ENCODE results near the gene VAMP2. TPM values are rescaled to one million over a fixed set of nuclear protein-coding genes. Genes with fewer than 3 reads are reported as not detected.
A peak's percentile ranks its signal among the peaks of the same experiment; 100 is the strongest.
"Not testable (repeated sequence)": the region's sequence is repeated elsewhere in the genome, so short reads cannot be mapped to it uniquely, and the experiment has no call there.

Gene VAMP2
- total RNA-seq, 1 donor from 2014 or later = 28.0 TPM

GRCh38 chr17:8173056-8173870 is 10.5 kb upstream of the VAMP2 start:
- FAIRE-seq (no peak), DNase-seq (ENCODE audit: low read depth) (peak; percentile 99)
- H3K9me3 ChIP-seq (ENCODE audit: insufficient read depth, low read depth, low read length) = no peaks in the 10 kb centered on the region
- H4K20me1 ChIP-seq (ENCODE audit: insufficient read depth, low read length) = no peaks in the 10 kb centered on the region
- H3K27me3 ChIP-seq (ENCODE audit: insufficient read depth, low read length) = no peaks in the 10 kb centered on the region
- peak overlapping the region; percentile 86 for H3K4me2 ChIP-seq (ENCODE audit: low read length)
- no peaks in the 10 kb centered on the region for H3K9me3 Mint-ChIP-seq (ENCODE audit: unreplicated experiment)
- H3K79me2 ChIP-seq (ENCODE audit: insufficient read depth, low read length) = peaks cover 13% of the 10 kb centered on the region
- H3K4me1 Mint-ChIP-seq (ENCODE audit: low read depth, unreplicated experiment) = peaks cover 17% of the 10 kb centered on the region
- H3K4me3 Mint-ChIP-seq (ENCODE audit: unreplicated experiment) = peak overlapping the region; percentile 89
- H3K27ac Mint-ChIP-seq (ENCODE audit: unreplicated experiment) = peak overlapping the region; percentile 100
- H3K4me1 ChIP-seq (ENCODE audit: insufficient read depth, low read length) = peaks cover 26% of the 10 kb centered on the region
- no peaks in the 10 kb centered on the region for H3K36me3 ChIP-seq (ENCODE audit: insufficient read depth, low read length)
- TF ChIP-seq CTCF (IDR thresholded peaks at IDR 0.05; ENCODE audit: insufficient read depth, low read depth, low read length) (no peak), EZH2 (IDR thresholded peaks at IDR 0.05; ENCODE audit: insufficient read depth, low read length) (no peak)
- no peaks in the 10 kb centered on the region for H3K27me3 Mint-ChIP-seq (ENCODE audit: low read depth, unreplicated experiment)
- peak overlapping the region; percentile 81 for H2AFZ ChIP-seq (ENCODE audit: low read depth, low read length)
- H3K4me3 ChIP-seq (ENCODE audit: insufficient read depth, low read depth, low read length) = peak overlapping the region; percentile 52
- peak overlapping the region; percentile 88 for H3K9ac ChIP-seq (ENCODE audit: low read length)
- H3K27ac ChIP-seq (ENCODE audit: low read depth, low read length) = peak overlapping the region; percentile 99
- no peaks in the 10 kb centered on the region for H3K36me3 Mint-ChIP-seq (ENCODE audit: low read depth, unreplicated experiment)

- H3K4me3 Mint-ChIP-seq (ENCODE audit: unreplicated experiment); H3K9me3 Mint-ChIP-seq (ENCODE audit: unreplicated experiment); H3K27me3 ChIP-seq (ENCODE audit: insufficient read depth, low read length); H3K27ac Mint-ChIP-seq (ENCODE audit: unreplicated experiment); H4K20me1 ChIP-seq (ENCODE audit: insufficient read depth, low read length); H3K9me3 ChIP-seq (ENCODE audit: insufficient read depth, low read depth, low read length); H3K4me3 ChIP-seq (ENCODE audit: insufficient read depth, low read depth, low read length); H3K9ac ChIP-seq (ENCODE audit: low read length); H3K36me3 ChIP-seq (ENCODE audit: insufficient read depth, low read length); H3K4me2 ChIP-seq (ENCODE audit: low read length); H3K27ac ChIP-seq (ENCODE audit: low read depth, low read length); H2AFZ ChIP-seq (ENCODE audit: low read depth, low read length); H3K36me3 Mint-ChIP-seq (ENCODE audit: low read depth, unreplicated experiment); H3K79me2 ChIP-seq (ENCODE audit: insufficient read depth, low read length); H3K4me1 Mint-ChIP-seq (ENCODE audit: low read depth, unreplicated experiment); DNase-seq (ENCODE audit: low read depth); H3K27me3 Mint-ChIP-seq (ENCODE audit: low read depth, unreplicated experiment); FAIRE-seq: not testable (repeated sequence)
- peaks cover 10% of the 10 kb centered on the region for H3K4me1 ChIP-seq (ENCODE audit: insufficient read depth, low read length)
Observed at GRCh38 chr17:8170186-8170585, 7.4 kb upstream of the VAMP2 start.

GRCh38 chr17:8167526-8167925 is 4.8 kb upstream of the VAMP2 start:
- Mint-ChIP-seq H3K36me3 (ENCODE audit: low read depth, unreplicated experiment) (no peaks in the 10 kb centered on the region), H3K27ac (ENCODE audit: unreplicated experiment) (no peak overlapping the region), H3K27me3 (ENCODE audit: low read depth, unreplicated experiment) (no peaks in the 10 kb centered on the region), H3K9me3 (ENCODE audit: unreplicated experiment) (no peaks in the 10 kb centered on the region), H3K4me1 (ENCODE audit: low read depth, unreplicated experiment) (peaks cover 13% of the 10 kb centered on the region), H3K4me3 (ENCODE audit: unreplicated experiment) (no peak overlapping the region)
- Histone ChIP-seq H3K4me3 (ENCODE audit: insufficient read depth, low read depth, low read length) (no peak overlapping the region), H3K36me3 (ENCODE audit: insufficient read depth, low read length) (no peaks in the 10 kb centered on the region), H3K9ac (ENCODE audit: low read length) (no peak overlapping the region), H4K20me1 (ENCODE audit: insufficient read depth, low read length) (no peaks in the 10 kb centered on the region), H2AFZ (ENCODE audit: low read depth, low read length) (no peak overlapping the region), H3K27ac (ENCODE audit: low read depth, low read length) (no peak overlapping the region), H3K9me3 (ENCODE audit: insufficient read depth, low read depth, low read length) (no peaks in the 10 kb centered on the region), H3K27me3 (ENCODE audit: insufficient read depth, low read length) (no peaks in the 10 kb centered on the region), H3K79me2 (ENCODE audit: insufficient read depth, low read length) (peaks cover 2% of the 10 kb centered on the region), H3K4me2 (ENCODE audit: low read length) (no peak overlapping the region), H3K4me1 (ENCODE audit: insufficient read depth, low read length) (peaks cover 19% of the 10 kb centered on the region)
- no peak for DNase-seq (ENCODE audit: low read depth)
- FAIRE-seq = no peak
- no peak for TF ChIP-seq EZH2 (IDR thresholded peaks at IDR 0.05; ENCODE audit: insufficient read depth, low read length)
- no peak for TF ChIP-seq CTCF (IDR thresholded peaks at IDR 0.05; ENCODE audit: insufficient read depth, low read depth, low read length)
